Endodermal cell (in vitro differentiated cells): ENCODE data around the gene FAF1. TPM values are rescaled to one million over a fixed set of nuclear protein-coding genes. Genes with fewer than 3 reads are reported as not detected.

Experiments used
- DNase-seq: peaks from one replicate; pipeline ENCODE4 v3.0.0-alpha.2; 2017
- H3K27ac ChIP-seq: 2 replicates; pipeline ENCODE4 v1.5.1; 2013; ENCODE audit warnings: mild to moderate bottlenecking, low read depth, low read length, moderate library complexity
- H3K27me3 ChIP-seq: 2 replicates; pipeline ENCODE4 v1.6.1; 2013; ENCODE audit warnings: mild to moderate bottlenecking, low read length, moderate library complexity; ENCODE audit not compliant: insufficient read depth, control insufficient read depth, poor library complexity, severe bottlenecking
- H3K36me3 ChIP-seq: 2 replicates; pipeline ENCODE4 v1.7.0; 2013; ENCODE audit warnings: mild to moderate bottlenecking, low read length, moderate library complexity; ENCODE audit not compliant: control insufficient read depth, insufficient read depth
- H3K4me1 ChIP-seq: one replicate; pipeline ENCODE4 v1.7.0; 2013; ENCODE audit warnings: low read length; ENCODE audit not compliant: control insufficient read depth, insufficient read depth
- H3K4me3 ChIP-seq: 2 replicates; pipeline ENCODE4 v1.5.1; 2013; ENCODE audit warnings: mild to moderate bottlenecking, low read length, moderate library complexity
- H3K9ac ChIP-seq: 2 replicates; pipeline ENCODE4 v1.6.1; 2013; ENCODE audit warnings: mild to moderate bottlenecking, low read length, moderate library complexity; ENCODE audit not compliant: poor library complexity, severe bottlenecking; ENCODE audit errors: extremely low read depth
- H3K9me3 ChIP-seq: 2 replicates; pipeline ENCODE4 v1.6.1; 2013; ENCODE audit warnings: mild to moderate bottlenecking, low read length, moderate library complexity; ENCODE audit not compliant: control insufficient read depth
- H3K27ac Mint-ChIP-seq: 2 replicates; pipeline ENCODE4 v1.8.0; 2020; ENCODE audit warnings: mixed read lengths
- H3K27me3 Mint-ChIP-seq: 2 replicates; pipeline ENCODE4 v1.8.0; 2021; ENCODE audit warnings: mild to moderate bottlenecking, mixed read lengths; ENCODE audit not compliant: insufficient read depth
- H3K36me3 Mint-ChIP-seq: 2 replicates; pipeline ENCODE4 v1.8.0; 2020; ENCODE audit warnings: low read depth, mixed read lengths
- H3K4me1 Mint-ChIP-seq: 2 replicates; pipeline ENCODE4 v1.8.0; 2020; ENCODE audit warnings: mixed read lengths
- H3K4me3 Mint-ChIP-seq: 2 replicates; pipeline ENCODE4 v1.8.0; 2020; ENCODE audit warnings: mild to moderate bottlenecking, moderate library complexity, mixed read lengths
- H3K9me3 Mint-ChIP-seq: 2 replicates; pipeline ENCODE4 v1.8.0; 2020; ENCODE audit warnings: mild to moderate bottlenecking, mixed read lengths
- CTCF ChIP-seq: fragments of 200-600 bp; sonication (generic); conservative IDR thresholded peaks from 2 replicates; pipeline ENCODE4 v1.5.0; 2021; ENCODE audit warnings: antibody characterized with exemption, mild to moderate bottlenecking
- WGBS, 2 experiments: methylation state at CpG; one replicate each; pipeline versions ENCODE4 v1.1.5 to v1.1.7; 2013; ENCODE audit warnings: missing lambda C conversion rate in 2 of 2, mixed read lengths in 1 of 2; ENCODE audit not compliant: insufficient coverage in 1 of 2, insufficient read length in 1 of 2; 5-methylcytosine and 5-hydroxymethylcytosine counted together
- total RNA-seq, 2 donors: library from RNA; stranded (reverse); fragmentation: NEBNext Ultra II Directional in 1 of 2; extraction: Animal tissue kit (Norgen Biotek cat#: 25700) in 1 of 2; gene quantifications; 2 replicates in 1 of 2; 3 replicates in 1 of 2; pipeline ENCODE4 v1.2.1, GENCODE V29; 2021

The FAF1 gene
- total RNA-seq, 2 donors from 2014 or later: 76.4 to 94.4 TPM

- no peak for TF ChIP-seq CTCF
- Mint-ChIP-seq H3K9me3 (peaks cover 36% of the 10 kb centered on the region), H3K4me1 (no peaks in the 10 kb centered on the region), H3K4me3 (no peak overlapping the region), H3K27ac (no peak overlapping the region), H3K27me3 (no peaks in the 10 kb centered on the region), H3K36me3 (peaks cover 23% of the 10 kb centered on the region)
- no CpG with 5 or more reads among the region's 1 CpG for WGBS, 2 experiments
- H3K27ac ChIP-seq: no peak overlapping the region
- DNase-seq: no peak
- H3K9ac ChIP-seq: no peak overlapping the region
- H3K4me1 ChIP-seq: no peaks in the 10 kb centered on the region
- no peaks in the 10 kb centered on the region for H3K36me3 ChIP-seq
- H3K4me3 ChIP-seq: no peak overlapping the region
- no peaks in the 10 kb centered on the region for H3K27me3 ChIP-seq
- H3K9me3 ChIP-seq: peaks cover 19% of the 10 kb centered on the region
Observed at GRCh38 chr1:50861772-50862171, 98.3 kb downstream of the FAF1 start.

- H3K27ac ChIP-seq: no peak overlapping the region
- no peak for TF ChIP-seq CTCF
- H3K4me1 Mint-ChIP-seq: no peaks in the 10 kb centered on the region
- H3K27ac Mint-ChIP-seq: no peak overlapping the region
- peaks cover 21% of the 10 kb centered on the region for H3K36me3 Mint-ChIP-seq
- no peak overlapping the region for H3K9ac ChIP-seq
- H3K27me3 ChIP-seq: no peaks in the 10 kb centered on the region
- H3K36me3 ChIP-seq: no peaks in the 10 kb centered on the region
- peaks cover 30% of the 10 kb centered on the region for H3K9me3 Mint-ChIP-seq
- H3K9me3 ChIP-seq: peaks cover 19% of the 10 kb centered on the region
- no peaks in the 10 kb centered on the region for H3K4me1 ChIP-seq
- no peak overlapping the region for H3K4me3 ChIP-seq
- H3K4me3 Mint-ChIP-seq: no peak overlapping the region
- no peaks in the 10 kb centered on the region for H3K27me3 Mint-ChIP-seq
- 95% methylated on average over 4 of the region's 4 CpGs; no CpG with 5 or more reads in 1 of the 2 experiments for WGBS, 2 experiments
- no peak for DNase-seq
Observed at GRCh38 chr1:50860702-50861101, 99.4 kb downstream of the FAF1 start.

GRCh38 chr1:50860256-50860655 is 99.8 kb downstream of the FAF1 start:
- H3K4me1 Mint-ChIP-seq: no peaks in the 10 kb centered on the region
- H3K9me3 Mint-ChIP-seq: peaks cover 30% of the 10 kb centered on the region
- Histone ChIP-seq H3K27me3 (no peaks in the 10 kb centered on the region), H3K27ac (no peak overlapping the region), H3K9ac (no peak overlapping the region), H3K9me3 (peaks cover 19% of the 10 kb centered on the region), H3K36me3 (no peaks in the 10 kb centered on the region), H3K4me3 (no peak overlapping the region), H3K4me1 (no peaks in the 10 kb centered on the region)
- TF ChIP-seq CTCF: no peak
- 75% methylated on average over 1 of the region's 2 CpGs; no CpG with 5 or more reads in 1 of the 2 experiments for WGBS, 2 experiments
- no peak for DNase-seq
- no peak overlapping the region for H3K27ac Mint-ChIP-seq
- H3K4me3 Mint-ChIP-seq: no peak overlapping the region
- no peaks in the 10 kb centered on the region for H3K27me3 Mint-ChIP-seq
- H3K36me3 Mint-ChIP-seq: peaks cover 21% of the 10 kb centered on the region
